B cell (primary cell): ENCODE data around the gene OR4K5. TPM values are rescaled to one million over a fixed set of nuclear protein-coding genes. Genes with fewer than 3 reads are reported as not detected.

Source experiments
- ATAC-seq: fragments of 200-7000 bp; cut with Tn5 transposase; one replicate; pipeline ENCODE4 v1.10.0; 2021; ENCODE audit warnings: low read depth, mild to moderate bottlenecking, moderate number of reproducible peaks, moderate library complexity
- CTCF ChIA-PET: fragments of 350-600 bp; sonication (Branson Sonifier 250); formaldehyde crosslinking; loops from one replicate; lab custom pipeline; 2021; ENCODE audit warnings: antibody characterized with exemption, inconsistent platforms; lab: Charles Lee
- POLR2A ChIA-PET: fragments of 350-600 bp; sonication (Branson Sonifier 250); formaldehyde crosslinking; loops from one replicate; lab custom pipeline; 2021; ENCODE audit warnings: antibody characterized with exemption; lab: Charles Lee
- DNase-seq: peaks from one replicate; pipeline ENCODE4 v3.0.0; 2013
- H2AFZ ChIP-seq: 2 replicates; pipeline ENCODE4 v1.6.1; 2012; ENCODE audit warnings: mild to moderate bottlenecking, low read depth, low read length; ENCODE audit not compliant: insufficient read depth, poor library complexity, severe bottlenecking
- H3K27ac ChIP-seq, 2 donors: 1 replicate in 1 of 2; 2 replicates in 1 of 2; pipeline ENCODE4 v1.5.1; 2012 to 2013; ENCODE audit warnings: low read length in 2 of 2, mild to moderate bottlenecking in 2 of 2, moderate library complexity in 1 of 2
- H3K27me3 ChIP-seq, 4 experiments: fragments of 200-600 bp in 1 of 4; sonication (generic) in 1 of 4; replicated peaks in 1 of 4; 1 replicate in 2 of 4; 2 replicates in 2 of 4; pipeline versions ENCODE4 v1.6.1 to v1.7.0; 2013 to 2016; ENCODE audit warnings: low read length in 3 of 4, mild to moderate bottlenecking in 2 of 4, mixed read lengths in 1 of 4, moderate library complexity in 1 of 4; ENCODE audit not compliant: insufficient read depth in 4 of 4, control insufficient read depth in 3 of 4; ENCODE audit errors: control extremely low read depth in 1 of 4
- H3K36me3 ChIP-seq, 2 experiments: replicated peaks in 1 of 2; 1 replicate in 1 of 2; 2 replicates in 1 of 2; pipeline versions ENCODE4 v1.6.1 to v1.7.1; 2013; ENCODE audit warnings: low read length in 1 of 2; ENCODE audit not compliant: insufficient read depth in 2 of 2, control insufficient read depth in 1 of 2; ENCODE audit errors: control extremely low read depth in 1 of 2, extremely low read depth in 1 of 2
- H3K4me1 ChIP-seq, 2 donors: fragments of 200-600 bp in 1 of 2; sonication (generic) in 1 of 2; 1 replicate in 1 of 2; 2 replicates in 1 of 2; pipeline versions ENCODE4 v1.5.1 to v1.6.1; 2013 to 2017; ENCODE audit warnings: low read length in 2 of 2; ENCODE audit not compliant: control insufficient read depth in 2 of 2, insufficient read depth in 2 of 2
- H3K4me2 ChIP-seq: replicated peaks from 2 replicates; pipeline ENCODE3; 2012; ENCODE audit warnings: mild to moderate bottlenecking, low read depth, low read length; ENCODE audit not compliant: poor library complexity, severe bottlenecking
- H3K4me3 ChIP-seq, 5 experiments: fragments of 200-600 bp in 1 of 5; sonication (generic) in 1 of 5; 1 replicate in 3 of 5; 2 replicates in 2 of 5; pipeline versions ENCODE4 v1.5.1 to v1.7.0; 2011 to 2016; ENCODE audit warnings: low read length in 4 of 5, mild to moderate bottlenecking in 4 of 5, low read depth in 2 of 5, control low read depth in 1 of 5, moderate library complexity in 1 of 5; ENCODE audit not compliant: insufficient read depth in 1 of 5; ENCODE audit errors: control extremely low read depth in 1 of 5, extremely low read depth in 1 of 5
- H3K79me2 ChIP-seq: fragments of 200-600 bp; sonication (generic); one replicate; pipeline ENCODE4 v1.6.0; 2016; ENCODE audit warnings: low read length; ENCODE audit not compliant: control insufficient read depth, insufficient read depth
- H3K9ac ChIP-seq: fragments of 200-600 bp; sonication (generic); 2 replicates; pipeline ENCODE4 v1.6.1; 2017; ENCODE audit warnings: mild to moderate bottlenecking, low read length, moderate library complexity
- H3K9me3 ChIP-seq, 3 donors: one replicate each; pipeline versions ENCODE4 v1.6.1 to v1.7.1; 2013; ENCODE audit warnings: low read length in 2 of 3; ENCODE audit not compliant: control insufficient read depth in 2 of 3, insufficient read depth in 1 of 3; ENCODE audit errors: control extremely low read depth in 1 of 3
- H4K20me1 ChIP-seq: 2 replicates; pipeline ENCODE4 v1.6.0; 2012; ENCODE audit warnings: mild to moderate bottlenecking, low read length; ENCODE audit not compliant: insufficient read depth, control insufficient read depth, poor library complexity, severe bottlenecking
- H3K27ac Mint-ChIP-seq: one replicate; pipeline ENCODE4 v1.8.0; 2021; ENCODE audit warnings: mixed read lengths
- H3K27me3 Mint-ChIP-seq: one replicate; pipeline ENCODE4 v1.8.0; 2021; ENCODE audit warnings: mixed read lengths
- H3K4me1 Mint-ChIP-seq: one replicate; pipeline ENCODE4 v1.8.0; 2021; ENCODE audit warnings: mixed read lengths
- H3K4me3 Mint-ChIP-seq: one replicate; pipeline ENCODE4 v1.8.0; 2021; ENCODE audit warnings: mixed read lengths
- H3K9me3 Mint-ChIP-seq: one replicate; pipeline ENCODE4 v1.8.0; 2022; ENCODE audit warnings: mixed read lengths; ENCODE audit not compliant: insufficient read depth
- CTCF ChIP-seq: fragments of 200-600 bp; IDR thresholded peaks from one replicate; pipeline ENCODE4 v1.8.0; 2022; ENCODE audit warnings: antibody characterized with exemption, mild to moderate bottlenecking
- EZH2 ChIP-seq: IDR thresholded peaks from 2 replicates; pipeline ENCODE4 v1.6.1; 2012; ENCODE audit warnings: borderline replicate concordance, low read depth, mild to moderate bottlenecking, moderate library complexity, low read length; ENCODE audit not compliant: insufficient read depth, poor library complexity, severe bottlenecking
- WGBS: methylation state at CpG from one replicate; pipeline ENCODE4 v1.1.5; 2013; ENCODE audit warnings: missing lambda C conversion rate; ENCODE audit not compliant: insufficient coverage; 5-methylcytosine and 5-hydroxymethylcytosine counted together
- intact Hi-C: fragments of 100-400 bp; cut with micrococcal nuclease; formaldehyde crosslinking; loops from one replicate; pipeline ENCODE4 v1.10.0; 2022
- polyA plus RNA-seq: library from polyadenylated mRNA; depleted of rRNA; stranded (reverse); fragments of >200 nt; gene quantifications from 2 replicates; pipeline ENCODE4 v1.2.3, GENCODE V29; 2012
- total RNA-seq, 2 donors: library from RNA; stranded (reverse); fragments of 120-200 nt in 1 of 2; gene quantifications; 1 replicate in 1 of 2; 2 replicates in 1 of 2; pipeline versions ENCODE4 v1.2.3 to v1.2.4, GENCODE V29; 2013 to 2022

OR4K5 gene
- total and polyA plus RNA-seq, 2 donors (not counting 1 experiment from before 2014, with no cell fraction given) = not detected

GRCh38 chr14:19917955-19918518 lies 2.4 kb upstream of the OR4K5 start:
- ATAC-seq (no peak), DNase-seq (no peak)
- no peaks in the 10 kb centered on the region for H3K27me3 ChIP-seq
- no peaks in the 10 kb centered on the region for H4K20me1 ChIP-seq
- H3K9me3 ChIP-seq = no peaks in the 10 kb centered on the region
- no peaks in the 10 kb centered on the region for H3K4me1 ChIP-seq
- H3K79me2 ChIP-seq = no peaks in the 10 kb centered on the region
- Mint-ChIP-seq H3K27ac (no peak overlapping the region), H3K4me1 (no peaks in the 10 kb centered on the region), H3K27me3 (no peaks in the 10 kb centered on the region), H3K9me3 (no peaks in the 10 kb centered on the region), H3K4me3 (no peak overlapping the region)
- TF ChIP-seq CTCF = no peak
- TF ChIP-seq EZH2 = no peak
- no peak overlapping the region for H2AFZ ChIP-seq
- H3K4me3 ChIP-seq = no peak overlapping the region
- WGBS = no CpG with 5 or more reads among the region's 1 CpG
- no peaks in the 10 kb centered on the region for H3K36me3 ChIP-seq
- CTCF ChIA-PET = no interaction called here
- intact Hi-C loops = no loop called here
- H3K9ac ChIP-seq = no peak overlapping the region
- POLR2A ChIA-PET = no interaction called here
- H3K4me2 ChIP-seq = no peak overlapping the region
- no peak overlapping the region for H3K27ac ChIP-seq

DNA sequence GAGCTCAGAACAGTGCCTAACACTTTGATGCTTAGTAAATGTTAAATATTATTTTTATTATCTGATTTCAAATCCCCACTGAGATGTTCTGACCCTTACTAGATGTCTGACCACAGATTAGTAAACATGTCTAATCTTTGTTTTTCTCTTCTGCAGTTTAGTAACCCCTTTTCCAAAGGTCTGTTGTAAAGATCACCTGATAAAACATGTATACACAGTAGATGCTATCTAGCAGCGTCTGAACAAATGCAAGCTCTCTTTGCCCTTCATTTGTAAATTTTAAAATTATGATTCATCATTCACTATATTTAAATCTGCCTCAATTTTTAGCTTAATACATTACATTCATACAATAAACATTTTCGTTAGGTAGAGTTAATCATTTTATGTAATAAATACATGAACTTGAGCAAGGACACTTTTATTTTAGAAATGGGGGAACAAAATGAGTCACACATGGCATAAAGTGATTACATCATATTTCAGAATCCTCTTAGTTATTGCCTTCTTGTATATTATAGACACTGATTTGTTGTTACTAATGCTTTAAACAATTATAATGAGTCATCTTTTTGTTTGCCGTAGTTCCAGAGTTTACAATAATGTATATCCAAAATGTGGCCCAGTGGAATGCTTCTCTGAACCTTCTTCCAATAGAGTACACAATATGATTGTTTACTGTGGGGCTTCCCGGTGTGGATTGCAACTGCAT lies 1.7 kb upstream of the OR4K5 start:
- no peaks in the 10 kb centered on the region for H3K27me3 Mint-ChIP-seq
- H3K27ac Mint-ChIP-seq = no peak overlapping the region
- H2AFZ ChIP-seq = no peak overlapping the region
- no peaks in the 10 kb centered on the region for H4K20me1 ChIP-seq
- no peaks in the 10 kb centered on the region for H3K36me3 ChIP-seq
- no peaks in the 10 kb centered on the region for H3K27me3 ChIP-seq
- no peak for ATAC-seq
- no peak overlapping the region for H3K4me3 ChIP-seq
- no peaks in the 10 kb centered on the region for H3K79me2 ChIP-seq
- no peak overlapping the region for H3K27ac ChIP-seq
- TF ChIP-seq CTCF (no peak), EZH2 (no peak)
- no peaks in the 10 kb centered on the region for H3K9me3 Mint-ChIP-seq
- CTCF ChIA-PET = no interaction called here
- POLR2A ChIA-PET = no interaction called here
- no peak for DNase-seq
- no peak overlapping the region for H3K4me3 Mint-ChIP-seq
- H3K9ac ChIP-seq = no peak overlapping the region
- intact Hi-C loops = no loop called here
- no peaks in the 10 kb centered on the region for H3K4me1 ChIP-seq
- no peaks in the 10 kb centered on the region for H3K4me1 Mint-ChIP-seq
- H3K4me2 ChIP-seq = no peak overlapping the region
- no CpG with 5 or more reads among the region's 4 CpGs for WGBS
- H3K9me3 ChIP-seq = no peaks in the 10 kb centered on the region
